ENCODE data around the gene AXL. TPM values are rescaled to one million over a fixed set of nuclear protein-coding genes. Genes with fewer than 3 reads are reported as not detected.

AXL gene
- total and polyA plus RNA-seq, 9 donors, result 18.1 to 67.7 (median 35.7) TPM

DNA sequence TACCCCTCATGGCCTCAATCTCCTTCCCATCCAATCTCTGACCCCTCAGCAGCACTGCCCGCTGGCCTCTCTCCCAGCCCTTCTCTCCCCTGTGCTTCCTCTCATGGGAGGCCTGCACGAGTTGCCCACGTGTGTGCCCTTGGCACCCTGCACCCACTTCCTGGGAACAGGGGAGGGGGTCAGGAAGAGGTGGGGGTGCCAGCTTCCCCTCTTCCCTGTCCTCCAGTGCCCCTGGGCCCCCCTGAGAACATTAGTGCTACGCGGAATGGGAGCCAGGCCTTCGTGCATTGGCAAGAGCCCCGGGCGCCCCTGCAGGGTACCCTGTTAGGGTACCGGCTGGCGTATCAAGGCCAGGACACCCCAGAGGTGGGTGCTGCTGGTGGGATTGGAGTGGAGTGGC, 19.2 kb downstream of the AXL start:
- H3K27ac ChIP-seq, result no peak overlapping the region
- no peaks in the 10 kb centered on the region for H3K36me3 ChIP-seq
- no peaks in the 10 kb centered on the region for H3K9me3 ChIP-seq
- 84 to 85% (median 84%) methylated on average over 10 of the region's 10 CpGs for WGBS, 3 donors
- DNase-seq, result no peak
- TF ChIP-seq EP300 (IDR thresholded peaks at IDR 0.05) (no peak), CTCF (IDR thresholded peaks at IDR 0.05) (no peak), POLR2A (IDR thresholded peaks at IDR 0.05) (no peak)
- H3K27me3 ChIP-seq, result no peaks in the 10 kb centered on the region
- intact Hi-C loops (cut with DNase I), result no loop called here
- no peaks in the 10 kb centered on the region for H3K4me1 ChIP-seq (ENCODE audit: insufficient read depth)
- H3K4me3 ChIP-seq, result no peak overlapping the region

DNA sequence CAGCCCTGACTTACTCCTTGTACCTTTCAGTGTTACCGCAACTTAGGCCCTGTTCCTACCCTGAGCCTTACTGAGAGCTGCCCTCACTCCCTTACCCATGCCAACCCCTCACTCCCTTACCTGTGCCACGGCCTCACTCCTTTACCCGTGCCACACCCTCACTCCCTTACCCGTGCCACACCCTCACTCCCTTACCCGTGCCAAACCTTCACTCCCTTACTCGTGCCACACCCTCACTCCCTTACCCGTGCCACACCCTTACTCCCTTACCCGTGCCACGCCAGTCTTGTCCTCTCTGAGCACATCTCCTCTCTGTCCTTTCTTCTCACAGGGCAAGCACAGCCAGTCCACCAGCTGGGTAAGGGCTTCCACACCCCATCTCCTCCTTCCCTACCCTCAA, 20.3 kb downstream of the AXL start:
- no peak for TF ChIP-seq POLR2A (IDR thresholded peaks at IDR 0.05)
- no peak for TF ChIP-seq CTCF (IDR thresholded peaks at IDR 0.05)
- TF ChIP-seq EP300 (IDR thresholded peaks at IDR 0.05), result no peak
- H3K27me3 ChIP-seq, result no peaks in the 10 kb centered on the region
- H3K27ac ChIP-seq, result no peak overlapping the region
- intact Hi-C loops (cut with DNase I), result no loop called here
- no peaks in the 10 kb centered on the region for H3K4me1 ChIP-seq (ENCODE audit: insufficient read depth)
- no peaks in the 10 kb centered on the region for H3K9me3 ChIP-seq
- 83 to 95% (median 91%) methylated on average over 9 of the region's 9 CpGs for WGBS, 3 donors
- H3K4me3 ChIP-seq, result no peak overlapping the region
- no peak for DNase-seq
- H3K36me3 ChIP-seq, result no peaks in the 10 kb centered on the region

DNA sequence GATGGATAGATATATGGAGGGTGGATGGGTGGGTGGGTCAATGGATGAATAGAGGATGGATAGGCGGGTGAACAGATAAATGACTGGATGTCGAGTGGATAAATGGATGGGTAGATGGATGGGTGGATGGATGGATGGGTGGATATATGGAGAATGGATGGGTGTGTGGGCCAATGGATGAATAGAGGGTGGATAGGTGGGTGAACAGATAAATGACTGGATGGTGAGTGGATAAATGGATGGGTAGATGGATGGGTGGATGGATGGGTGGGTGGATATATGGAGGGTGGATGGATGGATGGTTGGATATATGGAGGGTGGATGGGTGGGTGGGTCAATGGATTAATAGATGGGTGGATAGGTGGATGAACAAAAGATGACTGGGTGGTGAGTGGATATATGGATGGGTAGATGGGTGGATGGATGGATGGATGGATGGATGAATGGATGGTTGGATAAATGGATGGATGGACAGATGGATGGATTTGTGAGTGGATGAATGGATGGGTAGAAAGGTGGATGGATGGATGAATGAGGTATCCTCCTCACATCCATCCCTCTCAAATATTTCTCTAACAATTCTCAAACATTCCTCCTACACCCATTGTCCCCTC, 21.0 kb downstream of the AXL start:
- Histone ChIP-seq H3K27me3 (no peaks in the 10 kb centered on the region), H3K4me1 (ENCODE audit: insufficient read depth) (no peaks in the 10 kb centered on the region), H3K9me3 (no peaks in the 10 kb centered on the region), H3K27ac (no peak overlapping the region), H3K4me3 (no peak overlapping the region), H3K36me3 (no peaks in the 10 kb centered on the region)
- intact Hi-C loops (cut with DNase I), result no loop called here
- WGBS, 3 donors, result 64 to 100% (median 93%) methylated on average over 2 of the region's 2 CpGs
- no peak for TF ChIP-seq POLR2A (IDR thresholded peaks at IDR 0.05)
- TF ChIP-seq CTCF (IDR thresholded peaks at IDR 0.05), result no peak
- TF ChIP-seq EP300 (IDR thresholded peaks at IDR 0.05), result no peak
- DNase-seq, result no peak

GRCh38 chr19:41241859-41242258, 22.8 kb downstream of the AXL start:
- 77 to 88% (median 86%) methylated on average over 5 of the region's 5 CpGs for WGBS, 3 donors
- H3K4me1 ChIP-seq (ENCODE audit: insufficient read depth), result no peaks in the 10 kb centered on the region
- intact Hi-C loops (cut with DNase I), result no loop called here

More at GRCh38 chr19:41241859-41242258, 22.8 kb downstream of the AXL start:
- DNase-seq, result no peak
- no peak overlapping the region for H3K4me3 ChIP-seq
- H3K27me3 ChIP-seq, result no peaks in the 10 kb centered on the region
- TF ChIP-seq EP300 (IDR thresholded peaks at IDR 0.05), result no peak
- no peak for TF ChIP-seq CTCF (IDR thresholded peaks at IDR 0.05)
- no peak for TF ChIP-seq POLR2A (IDR thresholded peaks at IDR 0.05)
- H3K36me3 ChIP-seq, result no peaks in the 10 kb centered on the region
- no peak overlapping the region for H3K27ac ChIP-seq
- no peaks in the 10 kb centered on the region for H3K9me3 ChIP-seq
